Fibroblast of pulmonary artery (primary cell): ENCODE results near the gene RGP1.

ENCODE experiments used
- DNase-seq: peaks from one replicate; pipeline ENCODE4 v3.0.0-alpha.2; 2010; ENCODE audit warnings: low read depth
- H3K4me3 ChIP-seq: replicated peaks from 2 replicates; pipeline ENCODE4 v1.5.1; 2011; ENCODE audit warnings: low read depth, mild to moderate bottlenecking, control low read depth, low read length, moderate library complexity
- TF ChIP-seq, protein P1 (sequence below): IDR thresholded peaks from 2 replicates; pipeline ENCODE4 v1.5.1; 2011; ENCODE audit warnings: mild to moderate bottlenecking, control low read depth, low read length, inconsistent platforms; ENCODE audit errors: missing control alignments

Gene RGP1

DNA sequence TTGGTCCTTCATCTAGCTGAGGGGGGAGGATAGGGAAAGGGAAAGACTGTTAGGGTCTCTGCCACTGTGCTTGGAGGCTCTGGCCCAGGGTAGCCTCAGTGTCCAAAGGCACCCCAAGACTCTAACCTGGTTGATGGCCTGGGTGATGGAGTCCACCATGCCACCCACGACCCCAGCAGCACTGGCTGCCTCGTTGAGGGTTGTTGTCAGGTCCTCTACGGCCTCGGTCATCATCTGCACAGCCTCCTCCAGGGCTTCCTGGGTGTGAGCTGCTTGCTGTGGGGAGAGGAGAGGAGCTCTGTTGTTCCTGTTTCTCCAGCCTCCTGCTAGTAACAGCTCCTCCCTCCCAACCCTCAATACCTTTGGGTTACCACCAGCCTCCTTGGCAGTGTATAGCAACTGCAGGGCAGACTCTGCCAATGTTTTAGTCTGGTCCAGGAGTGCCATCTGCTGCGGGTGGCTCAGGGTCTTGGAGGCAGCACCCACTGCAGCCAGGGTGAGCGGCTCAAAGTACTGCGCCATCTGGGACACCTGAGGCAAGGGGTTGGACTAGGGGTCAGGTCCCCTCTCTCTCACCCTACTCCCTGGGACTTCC, 43.2 kb upstream of the RGP1 start:
- no peak for DNase-seq
- H3K4me3 ChIP-seq = no peak overlapping the region
- TF ChIP-seq, protein P1, sequence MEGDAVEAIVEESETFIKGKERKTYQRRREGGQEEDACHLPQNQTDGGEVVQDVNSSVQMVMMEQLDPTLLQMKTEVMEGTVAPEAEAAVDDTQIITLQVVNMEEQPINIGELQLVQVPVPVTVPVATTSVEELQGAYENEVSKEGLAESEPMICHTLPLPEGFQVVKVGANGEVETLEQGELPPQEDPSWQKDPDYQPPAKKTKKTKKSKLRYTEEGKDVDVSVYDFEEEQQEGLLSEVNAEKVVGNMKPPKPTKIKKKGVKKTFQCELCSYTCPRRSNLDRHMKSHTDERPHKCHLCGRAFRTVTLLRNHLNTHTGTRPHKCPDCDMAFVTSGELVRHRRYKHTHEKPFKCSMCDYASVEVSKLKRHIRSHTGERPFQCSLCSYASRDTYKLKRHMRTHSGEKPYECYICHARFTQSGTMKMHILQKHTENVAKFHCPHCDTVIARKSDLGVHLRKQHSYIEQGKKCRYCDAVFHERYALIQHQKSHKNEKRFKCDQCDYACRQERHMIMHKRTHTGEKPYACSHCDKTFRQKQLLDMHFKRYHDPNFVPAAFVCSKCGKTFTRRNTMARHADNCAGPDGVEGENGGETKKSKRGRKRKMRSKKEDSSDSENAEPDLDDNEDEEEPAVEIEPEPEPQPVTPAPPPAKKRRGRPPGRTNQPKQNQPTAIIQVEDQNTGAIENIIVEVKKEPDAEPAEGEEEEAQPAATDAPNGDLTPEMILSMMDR = no peak

DNA sequence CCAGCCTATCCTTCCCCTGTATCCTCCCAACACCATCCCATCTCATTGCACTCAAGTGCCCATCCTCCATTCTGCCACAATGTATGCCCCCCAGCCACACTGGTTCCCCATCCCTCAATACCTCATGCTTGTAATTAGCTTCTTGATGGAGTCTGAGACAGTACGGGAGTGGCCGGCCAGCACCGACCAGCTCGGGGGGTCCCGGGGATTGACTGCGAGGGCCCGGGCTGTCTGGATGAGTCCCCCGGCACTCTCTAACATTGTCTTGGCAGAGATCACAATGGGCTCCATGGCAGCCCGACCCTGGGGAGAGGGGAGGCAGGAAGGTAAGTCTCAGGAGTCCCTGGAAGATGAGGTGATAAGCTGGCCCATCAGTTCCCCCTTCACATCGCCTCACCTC, 42.1 kb upstream of the RGP1 start:
- no peak for DNase-seq
- TF ChIP-seq, protein P1 = no peak

DNA sequence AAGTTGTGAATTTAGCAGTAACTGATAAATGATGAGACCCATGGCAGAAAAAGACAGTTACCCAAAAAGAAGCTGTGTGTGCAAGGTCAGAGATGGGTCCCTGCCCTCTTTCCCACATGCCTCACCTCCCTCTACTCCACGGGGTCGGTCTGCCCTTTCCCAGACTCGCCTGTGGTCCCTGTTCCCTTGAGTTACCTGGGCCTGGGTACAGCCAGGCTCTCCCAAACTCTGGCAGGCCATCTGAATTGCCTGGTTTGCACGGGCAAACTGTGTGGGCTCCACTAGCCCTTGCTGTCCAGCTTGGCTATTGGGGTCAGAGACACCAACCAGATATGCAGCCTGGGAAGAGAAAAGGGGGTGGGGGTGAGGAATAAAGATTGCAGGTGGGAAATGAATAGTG, 40.9 kb upstream of the RGP1 start:
- no peak for DNase-seq
- TF ChIP-seq, protein P1 = no peak
- no peak overlapping the region for H3K4me3 ChIP-seq

More for the DNA sequence above, 42.1 kb upstream of the RGP1 start:
- no peak overlapping the region for H3K4me3 ChIP-seq

DNA sequence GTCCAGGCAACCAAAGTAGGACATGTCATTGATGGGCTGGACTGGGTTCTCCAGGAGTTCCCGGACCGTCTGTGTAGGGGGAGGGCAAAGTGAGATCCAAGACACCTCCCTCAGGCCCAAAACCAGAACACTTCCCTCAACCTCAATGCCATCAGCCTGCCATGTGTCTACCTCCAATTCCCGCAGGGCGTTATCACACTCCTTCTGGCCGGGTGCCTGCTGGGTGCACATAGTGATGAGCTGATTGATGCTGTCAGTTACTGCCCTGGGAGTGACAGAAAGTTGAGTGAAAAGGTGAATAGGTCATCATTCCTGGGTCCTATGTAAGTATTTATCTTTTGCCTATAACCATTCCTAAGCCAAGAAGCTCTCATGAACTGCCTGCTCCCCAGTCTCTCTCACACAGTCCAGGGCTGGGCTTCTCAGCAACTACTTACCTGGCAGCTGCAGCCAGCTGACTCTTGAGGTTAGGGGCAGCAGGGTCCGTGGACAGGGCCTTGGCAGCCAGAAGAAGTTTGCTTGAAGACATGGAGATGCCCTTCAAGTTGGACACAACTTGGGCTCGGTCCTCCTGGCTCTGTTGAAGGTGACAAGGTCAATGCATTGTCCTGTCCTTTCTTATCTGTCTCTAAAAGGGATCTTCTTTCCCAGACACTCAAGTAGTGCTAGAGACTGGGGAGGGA, 38.1 kb upstream of the RGP1 start:
- TF ChIP-seq, protein P1 = no peak
- no peak for DNase-seq
- no peak overlapping the region for H3K4me3 ChIP-seq

DNA sequence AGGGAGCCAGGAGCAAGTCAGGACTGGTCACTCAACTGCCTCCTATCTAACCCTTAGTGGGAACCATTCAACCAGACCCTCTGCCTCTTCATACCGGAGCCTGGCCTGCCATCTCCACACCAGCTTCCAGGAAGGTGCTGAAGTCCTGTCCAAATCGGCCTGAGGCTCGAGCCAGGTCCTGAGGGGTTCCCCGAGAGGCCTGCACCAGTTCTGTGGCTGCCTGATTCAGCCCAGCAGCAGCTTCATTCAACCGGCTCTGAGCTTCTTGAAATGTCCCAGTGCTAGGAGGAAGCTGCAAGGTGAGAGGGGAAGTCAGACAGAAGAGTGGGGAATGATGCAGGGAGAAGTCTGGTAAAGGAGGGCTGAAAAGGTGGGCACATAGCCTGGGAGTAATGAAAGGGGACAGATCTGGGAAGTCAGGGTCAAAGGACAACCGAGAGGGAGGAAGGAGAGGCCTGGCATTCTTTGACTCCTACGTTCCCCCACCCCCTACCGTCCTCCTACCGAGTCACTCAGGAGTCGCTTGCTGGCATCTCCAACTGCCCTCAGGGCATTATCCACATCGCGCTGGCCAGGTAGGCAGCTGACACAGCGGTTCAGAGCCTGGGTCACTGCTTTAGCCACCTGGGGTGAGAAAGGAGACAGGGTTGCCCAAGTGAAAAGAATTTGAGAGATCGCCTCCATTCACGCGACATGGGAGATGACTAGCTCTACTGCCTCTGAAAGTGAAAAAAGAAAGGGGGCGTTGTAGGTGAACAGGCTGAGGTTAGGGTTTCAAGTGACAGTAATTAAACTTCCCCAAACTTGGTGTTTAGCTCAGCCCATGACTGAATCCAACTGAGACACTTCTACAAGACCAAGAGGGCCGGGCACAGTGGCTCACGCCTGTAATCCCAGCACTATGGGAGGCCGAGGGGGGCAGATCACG, 37.3 kb upstream of the RGP1 start:
- no peak overlapping the region for H3K4me3 ChIP-seq
- TF ChIP-seq, protein P1 = no peak
- no peak for DNase-seq

DNA sequence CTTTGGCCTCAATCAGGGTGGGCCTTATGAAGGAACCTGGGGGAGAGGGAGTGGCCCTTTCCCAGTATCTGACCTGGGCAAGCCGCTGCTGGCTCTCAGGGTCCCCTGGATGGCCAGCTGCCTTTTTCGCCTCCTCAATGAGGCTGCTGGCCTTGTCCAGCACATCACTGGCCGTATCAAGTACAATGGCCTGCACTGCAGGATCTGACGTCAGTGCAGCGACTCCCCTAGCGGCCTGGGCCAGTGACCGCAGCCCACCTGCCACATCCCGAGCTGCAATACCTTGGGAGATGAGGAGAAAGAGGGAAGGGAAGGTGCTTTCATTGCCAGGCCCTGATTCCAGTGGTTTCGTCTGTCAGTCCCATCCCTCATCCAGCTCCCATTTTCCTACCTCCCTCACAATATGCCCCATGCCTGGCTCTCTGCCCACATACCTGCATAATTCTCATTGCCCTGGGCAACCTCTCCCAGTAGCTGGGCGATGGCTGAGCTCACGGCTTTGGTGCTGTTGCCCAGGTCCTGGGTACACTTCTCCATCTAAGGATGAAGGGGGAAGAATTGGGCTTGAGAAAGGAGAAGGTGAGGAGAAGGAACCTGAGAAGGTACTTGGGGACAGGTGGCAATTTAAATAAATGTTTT, 36.2 kb upstream of the RGP1 start:
- TF ChIP-seq, protein P1 = no peak
- no peak overlapping the region for H3K4me3 ChIP-seq
- no peak for DNase-seq
